ENCODE data around the gene PPDPF.
A peak's percentile ranks its signal among the peaks of the same experiment; 100 is the strongest.

PPDPF gene

DNA sequence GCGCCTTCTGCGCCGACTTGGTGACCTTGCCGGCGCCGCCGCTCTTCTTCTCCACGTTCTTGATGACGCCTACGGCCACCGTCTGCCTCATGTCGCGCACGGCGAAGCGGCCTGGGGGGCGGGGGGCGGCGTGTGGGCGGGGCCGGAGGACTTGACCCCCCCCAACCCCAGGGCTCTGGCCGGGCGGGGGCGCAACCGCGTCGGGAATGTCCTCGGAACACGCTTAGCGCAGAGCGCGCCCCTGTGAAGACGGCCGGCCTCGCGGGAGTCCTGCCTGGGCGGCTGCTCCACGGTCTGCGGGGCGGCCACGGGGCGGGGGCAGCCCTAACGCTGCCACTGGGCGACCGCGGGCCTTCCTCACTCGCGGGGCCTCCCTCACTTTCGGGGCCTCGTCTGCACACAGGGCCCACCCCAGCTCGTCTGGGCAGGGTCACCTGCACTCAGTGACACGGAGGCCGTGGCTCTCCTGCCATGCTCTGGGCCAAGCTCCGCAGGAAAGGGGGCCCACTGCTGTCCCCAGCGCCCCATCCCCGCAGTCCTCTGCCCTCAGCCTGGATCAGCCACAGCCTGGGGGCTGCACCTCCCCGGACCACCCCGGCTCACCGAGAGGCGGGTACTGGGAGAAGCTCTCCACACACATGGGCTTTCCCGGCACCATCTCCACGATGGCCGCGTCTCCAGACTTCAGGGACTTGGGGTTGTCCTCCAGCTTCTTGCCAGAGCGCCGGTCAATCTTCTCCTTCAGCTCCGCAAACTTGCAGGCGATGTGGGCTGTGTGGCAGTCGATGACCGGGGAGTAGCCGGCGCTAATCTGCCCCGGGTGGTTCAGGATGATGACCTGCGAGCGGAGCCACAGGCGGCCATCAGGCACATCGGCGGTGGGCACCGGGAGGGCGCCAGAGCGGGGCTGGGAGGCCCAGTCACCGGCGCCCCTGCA lies 32.0 kb upstream of the PPDPF start:
- DNase-seq = no peak

DNA sequence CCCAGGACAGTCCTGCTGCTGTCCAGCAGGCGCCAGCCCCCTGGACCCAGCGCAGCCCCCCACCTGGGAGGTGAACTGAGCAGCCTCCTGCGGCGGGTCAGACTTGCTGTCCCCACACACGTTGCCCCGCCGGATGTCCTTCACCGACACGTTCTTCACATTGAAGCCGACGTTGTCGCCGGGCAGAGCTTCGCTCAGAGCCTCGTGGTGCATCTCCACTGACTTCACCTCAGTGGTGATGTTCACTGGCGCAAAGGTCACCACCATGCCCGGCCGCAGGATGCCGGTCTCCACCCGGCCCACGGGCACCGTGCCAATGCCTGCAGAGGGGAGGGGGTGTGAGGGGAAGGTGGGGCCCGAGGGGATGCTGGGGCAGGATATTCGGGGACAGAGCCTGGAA lies 30.1 kb upstream of the PPDPF start:
- no peak for DNase-seq

- DNase-seq = no peak
Measured at GRCh38 chr20:63491078-63491477, 29.5 kb upstream of the PPDPF start.

- no peak for DNase-seq
Measured at GRCh38 chr20:63491635-63492230, 28.8 kb upstream of the PPDPF start.

GRCh38 chr20:63492518-63492917 lies 28.0 kb upstream of the PPDPF start:
- DNase-seq = no peak

DNA sequence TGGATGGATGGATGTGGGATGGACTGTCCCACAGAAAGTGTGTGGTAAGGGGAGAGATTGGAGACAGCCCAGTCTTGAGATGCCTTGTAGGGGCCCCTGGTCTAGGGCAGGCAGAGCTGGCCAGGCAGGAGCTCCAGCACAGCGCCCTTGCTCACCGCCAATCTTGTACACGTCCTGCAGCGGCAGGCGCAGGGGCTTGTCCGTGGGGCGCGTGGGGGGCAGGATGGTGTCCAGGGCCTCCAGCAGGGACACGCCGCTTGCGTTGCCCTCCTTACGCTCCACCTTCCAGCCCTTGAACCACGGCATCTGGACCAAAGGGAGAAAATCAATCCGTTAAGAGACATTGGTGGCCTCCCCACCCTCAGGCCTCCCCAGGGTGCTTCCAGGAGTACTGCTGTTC lies 27.6 kb upstream of the PPDPF start:
- DNase-seq = no peak

DNA sequence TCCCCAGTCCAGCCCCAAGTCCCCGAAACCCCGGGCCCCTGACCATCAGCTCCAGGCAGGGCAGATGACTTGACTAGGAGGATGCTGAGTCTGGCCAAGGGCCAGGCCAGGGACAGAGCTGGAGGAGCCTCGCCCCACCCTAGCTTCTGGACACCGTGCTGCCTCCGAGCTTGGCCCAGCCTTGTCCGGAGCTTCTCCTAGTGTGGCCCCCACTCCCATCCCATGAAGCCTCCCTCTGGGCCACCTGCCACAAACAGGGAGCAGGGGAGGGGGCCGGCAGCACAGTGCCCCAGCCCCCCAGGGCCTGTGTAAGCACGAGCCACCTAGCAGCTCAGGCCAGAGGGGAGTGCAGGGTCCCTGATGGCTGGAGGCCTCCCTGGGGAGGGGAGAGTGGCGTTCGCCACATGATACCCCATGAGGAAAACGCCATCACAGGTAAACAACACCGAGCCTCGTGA lies 27.0 kb upstream of the PPDPF start:
- no peak for DNase-seq

- no peak for DNase-seq
Measured at GRCh38 chr20:63494084-63494419, 26.5 kb upstream of the PPDPF start.

GRCh38 chr20:63494420-63495166 lies 26.0 kb upstream of the PPDPF start:
- DNase-seq = no peak

GRCh38 chr20:63495167-63495720 lies 25.3 kb upstream of the PPDPF start:
- no peak for DNase-seq

- DNase-seq = peak; percentile 18
Measured at GRCh38 chr20:63495741-63496595, 24.6 kb upstream of the PPDPF start.

- no peak for DNase-seq
Measured at GRCh38 chr20:63496596-63497120, 23.9 kb upstream of the PPDPF start.

- no peak for DNase-seq
Measured at GRCh38 chr20:63497138-63497945, 23.2 kb upstream of the PPDPF start.

- DNase-seq = no peak
Measured at GRCh38 chr20:63497946-63498935, 22.3 kb upstream of the PPDPF start.

DNA sequence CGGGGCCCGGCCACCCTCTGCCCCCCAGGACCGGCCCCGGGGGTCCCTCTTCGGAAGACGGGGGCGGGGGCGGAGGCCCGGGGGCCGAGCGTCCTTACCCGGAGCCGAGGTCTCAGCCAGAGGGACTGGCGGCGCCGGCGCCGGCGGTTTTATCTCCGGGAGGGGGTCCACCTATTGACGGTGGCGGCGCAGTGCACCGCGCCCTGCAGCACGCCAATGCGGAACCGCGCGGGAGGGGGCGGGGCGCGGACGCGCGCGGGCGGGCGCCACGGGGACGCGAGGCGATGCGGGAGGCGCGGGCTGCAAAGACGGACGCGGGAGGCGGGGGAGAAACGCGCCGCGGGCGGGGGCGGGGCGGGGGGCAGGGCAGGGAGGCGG lies 21.6 kb upstream of the PPDPF start, which contains the start of gene EEF1A2:
EEF1A2 (minus strand) TSS at position 124 of the 378 bp plus-strand sequence. CDS start 1,320 bp downstream, outside the sequence.
- DNase-seq = no peak

DNA sequence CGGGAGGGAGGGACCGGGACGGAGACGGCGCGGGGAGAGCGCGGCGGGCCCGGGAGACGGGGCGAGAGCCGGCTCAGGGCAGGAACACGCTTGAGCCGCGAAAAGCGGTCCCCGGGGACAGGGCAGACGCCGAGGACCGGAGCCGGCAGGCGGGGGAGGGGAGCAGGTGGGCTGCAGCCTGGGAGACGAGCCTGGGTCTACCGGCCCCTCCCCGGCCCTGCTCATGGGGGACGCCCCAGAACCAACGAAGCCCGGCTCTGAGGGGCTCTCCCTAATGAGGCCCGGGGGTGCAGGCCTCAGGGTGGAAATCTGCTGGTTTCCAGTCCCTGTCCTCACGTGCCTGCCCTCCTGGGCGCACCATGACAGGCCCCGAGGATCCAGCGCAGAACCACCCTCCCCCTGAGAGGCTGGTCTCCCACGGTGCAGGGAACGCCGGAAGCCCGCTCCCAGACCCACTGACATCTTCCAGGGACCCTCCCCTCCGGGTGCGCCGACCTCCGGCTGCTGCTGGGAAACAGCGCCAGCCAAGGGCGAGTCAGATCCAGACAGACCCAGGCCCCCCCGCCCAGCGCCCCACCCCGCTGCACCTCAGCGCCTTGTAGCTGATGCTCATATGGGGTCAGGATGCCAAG lies 21.1 kb upstream of the PPDPF start:
- DNase-seq = no peak

GRCh38 chr20:63500151-63500901 lies 20.2 kb upstream of the PPDPF start:
- no peak for DNase-seq

All from NCI-H1694 treated with DMSO at 0.1 percent for 48 hours (cell line).